HG02840 (cell line): ENCODE measurements around the gene HSPBP1.
A peak's percentile ranks its signal among the peaks of the same experiment; 100 is the strongest.

Experiments
- ATAC-seq: cut with Tn5 transposase; IDR thresholded peaks from one replicate; pipeline ENCODE4 v1.9.1; 2021; ENCODE audit warnings: mild to moderate bottlenecking, moderate library complexity, moderate number of reproducible peaks; ENCODE audit not compliant: unreplicated experiment, low FRiP score

HSPBP1 gene

GRCh38 chr19:55276720-55277430 lies 3.0 kb downstream of the HSPBP1 start:
- ATAC-seq = no peak

GRCh38 chr19:55275851-55276719 lies 3.8 kb downstream of the HSPBP1 start:
- peak; percentile 39 for ATAC-seq

GRCh38 chr19:55273978-55274707 lies 5.8 kb downstream of the HSPBP1 start:
- ATAC-seq = no peak

DNA sequence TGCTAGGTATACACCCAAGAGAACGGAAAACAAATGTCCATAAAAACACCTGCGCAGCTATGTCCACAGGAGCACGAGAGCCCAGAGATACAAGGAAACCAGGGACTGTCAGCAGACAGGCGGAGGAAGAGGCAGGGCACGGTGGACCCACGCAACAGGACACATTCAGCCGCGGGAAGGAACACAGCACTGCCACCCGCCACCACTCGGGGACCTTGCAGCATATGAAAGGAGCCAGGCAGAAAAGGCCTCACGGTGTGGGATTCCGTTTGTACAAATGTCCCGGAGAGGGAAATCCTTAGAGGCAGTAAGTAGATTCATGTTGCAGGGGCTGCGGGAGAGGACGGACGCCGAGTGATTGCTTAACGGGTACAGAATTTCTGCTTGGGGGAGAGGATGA lies 7.8 kb downstream of the HSPBP1 start:
- ATAC-seq = no peak

GRCh38 chr19:55270172-55270942 lies 9.6 kb downstream of the HSPBP1 start:
- ATAC-seq = no peak

DNA sequence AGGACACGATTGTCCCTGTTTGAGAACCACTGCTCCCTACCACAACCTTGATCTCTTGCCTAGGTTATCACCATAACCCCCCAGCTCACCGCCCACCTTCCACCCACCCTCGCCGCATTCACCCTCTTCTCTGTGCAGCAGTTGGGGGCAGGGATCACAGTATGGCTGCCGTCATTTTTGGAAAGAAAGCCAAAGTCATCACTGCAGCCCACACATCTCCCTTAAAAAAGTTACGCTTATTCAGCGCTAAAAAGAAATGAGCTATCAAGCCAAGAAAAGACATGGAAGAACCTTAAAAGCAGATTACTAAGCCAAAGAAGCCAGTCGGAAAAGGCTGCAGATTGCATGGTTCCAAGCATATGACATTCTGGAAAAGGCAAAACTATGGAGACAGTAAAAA lies 10.6 kb downstream of the HSPBP1 start:
- no peak for ATAC-seq

- ATAC-seq = no peak
Measured at GRCh38 chr19:55266840-55267239, 13.1 kb downstream of the HSPBP1 start.

GRCh38 chr19:55266404-55266803 lies 13.5 kb downstream of the HSPBP1 start:
- no peak for ATAC-seq

DNA sequence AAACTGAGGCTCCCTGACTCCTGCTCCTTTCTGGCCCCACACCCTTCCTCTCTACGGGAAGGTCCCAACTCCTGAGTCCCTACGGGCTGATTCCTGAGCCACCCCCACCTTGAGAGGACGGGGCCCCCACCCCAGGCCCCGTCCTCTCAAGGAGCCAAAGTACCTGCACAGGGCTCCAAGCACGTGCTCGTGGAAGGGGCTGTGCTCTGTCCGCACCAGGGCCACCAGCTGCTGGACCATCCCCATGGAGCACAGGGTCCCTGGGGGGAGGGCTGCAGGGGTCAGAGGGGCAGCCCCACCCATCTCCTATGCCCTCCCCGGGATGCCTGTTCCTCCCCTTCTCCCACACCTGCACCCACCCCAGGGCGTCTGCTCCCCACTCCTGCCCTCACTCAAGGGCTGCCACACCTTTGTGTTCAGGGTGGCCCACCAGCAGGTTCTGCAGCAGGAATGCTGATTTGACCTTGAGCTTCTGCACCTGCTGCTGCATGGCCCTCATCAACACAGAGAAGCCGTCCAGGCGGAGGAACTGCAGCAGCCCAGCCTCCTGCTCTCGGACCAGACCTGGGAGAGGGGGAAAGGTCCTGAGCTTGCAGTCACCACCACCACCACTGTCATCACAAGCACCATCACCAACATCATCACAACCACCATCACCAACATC lies 14.1 kb downstream of the HSPBP1 start:
- no peak for ATAC-seq

- no peak for ATAC-seq
Measured at GRCh38 chr19:55265173-55265572, 14.7 kb downstream of the HSPBP1 start.

DNA sequence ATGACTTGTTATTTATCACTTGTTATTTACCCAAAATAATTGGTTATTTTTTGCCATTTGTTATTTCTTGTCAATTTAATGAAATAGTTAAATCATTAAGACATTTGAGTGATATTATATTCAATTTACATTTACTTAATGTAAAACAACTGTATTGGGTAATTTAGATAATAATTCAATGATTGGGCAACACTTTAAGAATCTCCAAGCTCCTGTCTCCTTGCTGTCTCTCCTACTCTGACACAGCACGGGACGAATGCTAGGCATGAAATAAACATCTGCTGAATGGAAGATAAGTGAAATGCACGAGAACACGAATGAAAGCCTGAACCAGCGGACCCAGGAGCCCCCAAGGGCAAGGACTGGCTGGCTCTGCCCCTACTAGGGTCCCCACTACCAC lies 15.4 kb downstream of the HSPBP1 start:
- no peak for ATAC-seq

DNA sequence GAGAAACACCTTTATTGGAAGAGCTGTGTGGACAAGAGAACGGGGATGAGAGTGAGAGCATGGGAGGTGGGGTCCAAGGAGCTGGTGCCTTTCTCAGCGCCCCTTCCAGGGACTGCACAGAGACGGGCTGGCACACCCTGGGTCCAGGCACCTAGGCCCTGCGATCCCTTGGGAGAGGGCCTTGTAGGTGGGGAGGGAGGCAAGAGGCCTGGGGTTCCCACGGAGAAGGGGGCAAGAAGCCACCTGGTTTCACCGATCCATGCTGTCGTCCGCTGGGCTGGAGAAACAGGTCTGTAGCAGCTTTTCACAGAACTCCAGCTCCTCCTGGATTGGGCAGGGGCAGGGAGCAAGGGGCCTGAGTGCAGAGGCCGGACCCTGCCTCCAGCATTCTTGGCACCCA lies 17.6 kb downstream of the HSPBP1 start:
- no peak for ATAC-seq

- ATAC-seq = no peak
Measured at GRCh38 chr19:55261671-55262126, 18.2 kb downstream of the HSPBP1 start.

DNA sequence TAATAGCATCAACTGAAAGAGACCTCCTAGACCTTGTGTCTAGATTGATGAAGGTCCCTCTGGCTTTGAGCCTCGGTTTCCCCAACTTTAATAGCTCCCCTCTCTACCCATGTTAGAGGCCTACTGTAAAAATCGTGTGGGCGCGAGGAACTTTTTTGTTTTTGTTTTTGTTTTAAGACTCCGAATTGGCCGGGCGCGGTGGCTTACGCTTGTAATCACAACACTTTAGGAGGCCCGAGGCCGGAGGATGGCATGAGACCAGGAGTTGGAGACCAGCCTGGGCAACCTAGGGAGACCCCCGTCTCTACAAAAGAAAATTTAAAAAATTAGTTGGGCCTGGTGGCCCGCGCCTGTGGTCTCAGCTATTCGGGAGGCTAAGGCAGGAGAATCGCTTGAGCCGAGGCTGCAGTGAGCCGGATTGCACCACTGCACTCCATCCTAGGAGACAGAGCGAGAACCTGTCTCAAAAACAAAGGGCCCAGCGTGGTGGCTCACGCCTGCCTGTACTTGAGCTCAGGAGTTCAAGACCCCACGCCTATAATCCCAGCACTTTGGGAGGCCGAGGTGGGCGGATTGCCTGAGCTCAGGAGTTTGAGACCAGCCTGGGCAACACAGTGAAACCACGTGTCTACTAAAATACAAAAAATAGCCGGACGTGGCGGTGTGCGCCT lies 20.2 kb downstream of the HSPBP1 start:
- ATAC-seq = no peak

- ATAC-seq = peak; percentile 76
Measured at GRCh38 chr19:55258828-55259539, 20.9 kb downstream of the HSPBP1 start, which contains the start of gene PPP6R1. PPP6R1 (minus strand) TSS chr19:55259017; CDS start chr19:55247103, 11,914 bp downstream.

DNA sequence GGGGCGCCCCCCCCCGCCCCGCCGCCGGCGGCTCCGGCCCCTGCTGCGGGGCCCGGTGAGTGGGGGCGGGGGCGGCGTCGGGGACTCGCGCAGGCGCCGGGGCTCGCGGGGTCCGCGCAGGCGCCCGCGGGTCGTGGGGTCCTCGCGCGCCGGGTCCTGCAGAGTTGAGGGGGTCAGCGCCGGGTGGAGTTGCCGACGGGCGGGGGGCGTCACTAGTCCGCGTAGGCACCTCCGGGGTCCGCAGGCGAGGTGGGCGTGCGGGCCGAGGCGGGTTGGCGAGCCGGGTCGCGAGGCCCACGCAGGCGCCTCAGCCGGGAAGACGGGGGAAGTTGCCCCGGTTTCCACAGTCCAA lies 21.5 kb downstream of the HSPBP1 start:
- ATAC-seq = peak; percentile 17

GRCh38 chr19:55257461-55258420 lies 22.2 kb downstream of the HSPBP1 start:
- no peak for ATAC-seq
